Measurements from ENCODE around the gene SSH2.

SSH2 gene

DNA sequence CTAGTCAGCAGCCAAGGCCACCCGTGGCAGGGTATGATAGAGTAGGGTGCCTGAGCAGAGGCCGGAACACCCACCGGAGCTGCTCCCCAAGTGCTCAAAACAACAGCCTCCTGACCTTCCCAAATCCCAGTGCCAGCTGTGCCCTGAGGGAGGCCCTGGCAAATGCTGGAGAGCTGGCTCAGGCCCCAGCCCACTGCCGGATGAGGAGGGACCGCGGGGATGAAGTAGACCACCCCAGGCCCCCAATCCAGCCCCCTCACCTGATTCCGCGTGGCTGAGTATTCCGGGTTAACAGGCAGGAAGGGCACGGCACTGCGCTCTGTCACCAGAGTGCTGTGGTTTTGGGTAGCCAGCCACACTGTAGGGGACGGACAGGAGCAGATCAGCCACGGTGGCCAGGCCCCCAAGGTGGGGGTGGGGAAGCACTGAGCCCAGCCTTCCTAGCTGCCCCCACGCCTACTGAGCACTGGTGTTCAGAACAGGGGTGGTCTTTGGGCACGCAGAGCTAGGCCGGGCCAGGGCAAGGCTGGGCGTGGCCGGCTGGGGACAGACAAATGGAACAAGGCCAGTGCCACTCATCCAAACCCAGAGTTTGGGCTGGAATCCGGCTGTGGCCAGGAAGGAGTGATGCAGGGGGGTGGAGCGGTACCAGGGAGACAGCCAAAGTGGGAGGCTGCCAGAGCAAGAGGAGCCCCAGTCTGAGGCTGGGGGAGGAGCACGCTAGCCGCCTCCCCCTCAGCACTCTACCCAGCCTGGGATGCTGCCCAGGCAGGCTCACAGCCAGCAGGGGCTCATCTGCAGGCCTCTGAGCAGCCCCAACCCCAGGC lies 352.4 kb downstream of the SSH2 start:
- DNase-seq (ENCODE audit: low read depth in 2 of 3, low spot score in 2 of 3), result no peak

- no peak for DNase-seq (ENCODE audit: low read depth in 2 of 3, low spot score in 2 of 3)
These were observed 353.0 kb downstream of the SSH2 start for GRCh38 chr17:29577001-29577370.

- DNase-seq (ENCODE audit: low read depth in 2 of 3, low spot score in 2 of 3), result no peak
These were observed 353.6 kb downstream of the SSH2 start for GRCh38 chr17:29576214-29577000.
